Measurements from ENCODE around the gene CDH4. TPM values are rescaled to one million over a fixed set of nuclear protein-coding genes. Genes with fewer than 3 reads are reported as not detected.

CDH4 gene
- total RNA-seq, 6 experiments from 2014 or later: 5.8 to 12.8 (median 10.9) TPM

DNA sequence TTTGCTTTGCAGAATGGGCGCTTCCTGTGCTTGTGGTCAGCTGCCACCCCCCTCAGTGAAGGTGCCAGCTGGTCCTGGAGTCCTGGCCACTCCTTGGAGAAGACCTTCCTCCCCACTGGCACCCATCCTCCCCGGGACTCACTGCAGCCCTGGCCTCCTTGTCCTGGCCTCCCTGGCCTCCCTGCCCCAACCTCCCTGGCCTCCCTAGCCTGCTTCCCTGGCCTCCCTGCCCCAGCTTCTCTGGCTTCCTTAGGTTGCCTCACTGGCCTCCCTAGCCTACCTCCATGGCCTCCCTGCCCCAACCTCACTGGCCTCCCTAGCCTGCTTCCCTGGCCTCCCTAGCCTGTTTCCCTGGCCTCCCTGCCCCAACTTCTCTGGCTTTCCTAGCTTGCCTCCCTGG lies 297.8 kb downstream of the CDH4 start:
- Mint-ChIP-seq H3K27me3 (ENCODE audit: insufficient read depth) (peaks cover 3% of the 10 kb centered on the region), H3K4me1 (ENCODE audit: low read depth) (peaks cover 4% of the 10 kb centered on the region), H3K36me3 (ENCODE audit: low read depth) (no peaks in the 10 kb centered on the region), H3K9me3 (no peaks in the 10 kb centered on the region), H3K4me3 (no peak overlapping the region), H3K27ac (no peak overlapping the region)
- no peak for DNase-seq
- TF ChIP-seq, protein P1, sequence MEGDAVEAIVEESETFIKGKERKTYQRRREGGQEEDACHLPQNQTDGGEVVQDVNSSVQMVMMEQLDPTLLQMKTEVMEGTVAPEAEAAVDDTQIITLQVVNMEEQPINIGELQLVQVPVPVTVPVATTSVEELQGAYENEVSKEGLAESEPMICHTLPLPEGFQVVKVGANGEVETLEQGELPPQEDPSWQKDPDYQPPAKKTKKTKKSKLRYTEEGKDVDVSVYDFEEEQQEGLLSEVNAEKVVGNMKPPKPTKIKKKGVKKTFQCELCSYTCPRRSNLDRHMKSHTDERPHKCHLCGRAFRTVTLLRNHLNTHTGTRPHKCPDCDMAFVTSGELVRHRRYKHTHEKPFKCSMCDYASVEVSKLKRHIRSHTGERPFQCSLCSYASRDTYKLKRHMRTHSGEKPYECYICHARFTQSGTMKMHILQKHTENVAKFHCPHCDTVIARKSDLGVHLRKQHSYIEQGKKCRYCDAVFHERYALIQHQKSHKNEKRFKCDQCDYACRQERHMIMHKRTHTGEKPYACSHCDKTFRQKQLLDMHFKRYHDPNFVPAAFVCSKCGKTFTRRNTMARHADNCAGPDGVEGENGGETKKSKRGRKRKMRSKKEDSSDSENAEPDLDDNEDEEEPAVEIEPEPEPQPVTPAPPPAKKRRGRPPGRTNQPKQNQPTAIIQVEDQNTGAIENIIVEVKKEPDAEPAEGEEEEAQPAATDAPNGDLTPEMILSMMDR (IDR thresholded peaks at IDR 0.05): no peak

DNA sequence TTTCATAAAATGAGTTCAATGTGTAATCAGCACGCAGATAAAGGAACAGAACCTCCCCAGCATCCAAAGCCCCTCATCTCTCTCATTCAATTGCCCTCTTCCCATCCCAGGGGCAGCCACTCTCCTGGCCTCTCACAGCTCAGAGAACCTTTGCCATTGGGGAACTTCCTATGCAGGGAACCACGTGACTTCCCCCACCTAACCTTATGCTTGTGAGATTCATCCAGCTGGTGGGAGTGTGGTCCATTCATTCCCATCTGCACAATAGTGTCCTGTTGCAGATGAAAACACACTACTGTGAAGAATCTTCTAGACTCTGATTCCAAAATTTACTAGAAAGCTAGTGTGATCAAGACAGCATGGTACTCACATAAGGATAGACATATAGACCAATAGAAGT lies 299.3 kb downstream of the CDH4 start:
- H3K4me1 Mint-ChIP-seq (ENCODE audit: low read depth): peaks cover 19% of the 10 kb centered on the region
- TF ChIP-seq, protein P1 (IDR thresholded peaks at IDR 0.05): no peak
- H3K4me3 Mint-ChIP-seq: no peak overlapping the region
- DNase-seq: no peak
- H3K36me3 Mint-ChIP-seq (ENCODE audit: low read depth): no peaks in the 10 kb centered on the region
- no peaks in the 10 kb centered on the region for H3K9me3 Mint-ChIP-seq
- peaks cover 3% of the 10 kb centered on the region for H3K27me3 Mint-ChIP-seq (ENCODE audit: insufficient read depth)
- no peak overlapping the region for H3K27ac Mint-ChIP-seq

DNA sequence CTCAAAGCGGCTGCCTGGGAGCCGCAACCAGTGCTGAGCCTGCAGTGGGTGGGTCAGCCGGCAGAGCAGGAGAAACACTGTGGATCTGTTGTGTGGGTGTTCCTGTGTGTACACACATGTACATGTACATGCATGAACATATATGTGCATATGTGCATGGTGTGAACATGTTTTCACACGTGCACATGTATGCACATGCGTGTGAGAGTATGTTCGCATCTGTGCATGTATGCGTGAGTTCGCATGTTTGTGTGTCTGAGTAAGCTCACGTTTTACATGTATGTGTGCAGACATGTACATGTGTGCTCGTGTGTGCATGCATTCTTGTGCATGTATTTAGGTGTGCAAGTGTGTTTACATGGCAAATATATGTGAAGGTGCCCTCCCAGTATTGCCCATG lies 302.6 kb downstream of the CDH4 start:
- peaks cover 51% of the 10 kb centered on the region for H3K4me1 Mint-ChIP-seq (ENCODE audit: low read depth)
- TF ChIP-seq, protein P1 (IDR thresholded peaks at IDR 0.05): no peak
- H3K27me3 Mint-ChIP-seq (ENCODE audit: insufficient read depth): peaks cover 3% of the 10 kb centered on the region
- H3K27ac Mint-ChIP-seq: no peak overlapping the region
- H3K36me3 Mint-ChIP-seq (ENCODE audit: low read depth): no peaks in the 10 kb centered on the region
- no peaks in the 10 kb centered on the region for H3K9me3 Mint-ChIP-seq
- H3K4me3 Mint-ChIP-seq: no peak overlapping the region
- DNase-seq: no peak

DNA sequence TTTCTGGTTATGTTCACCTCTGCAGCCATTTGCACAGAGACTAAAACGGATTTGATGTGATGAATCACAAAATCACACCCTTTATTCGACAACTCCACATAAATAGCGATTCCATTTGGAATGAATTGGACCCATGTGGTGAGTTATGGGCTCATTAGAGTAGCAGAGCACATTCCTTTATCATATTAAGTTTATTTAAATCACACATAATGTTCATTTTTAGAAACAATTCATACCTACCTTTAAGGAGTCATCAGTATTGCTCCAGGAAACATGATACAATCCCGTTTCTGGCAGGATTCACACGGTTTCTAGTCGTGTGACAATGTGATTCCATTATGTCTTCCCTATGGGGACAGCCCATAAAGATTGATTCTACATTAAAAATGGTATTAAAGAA lies 303.5 kb downstream of the CDH4 start:
- TF ChIP-seq, protein P1 (IDR thresholded peaks at IDR 0.05): no peak
- peak overlapping the region; percentile 95 for H3K27ac Mint-ChIP-seq
- H3K4me1 Mint-ChIP-seq (ENCODE audit: low read depth): peaks cover 61% of the 10 kb centered on the region
- no peak for DNase-seq
- no peaks in the 10 kb centered on the region for H3K36me3 Mint-ChIP-seq (ENCODE audit: low read depth)
- no peaks in the 10 kb centered on the region for H3K9me3 Mint-ChIP-seq
- H3K4me3 Mint-ChIP-seq: peak overlapping the region; percentile 78
- peaks cover 3% of the 10 kb centered on the region for H3K27me3 Mint-ChIP-seq (ENCODE audit: insufficient read depth)

DNA sequence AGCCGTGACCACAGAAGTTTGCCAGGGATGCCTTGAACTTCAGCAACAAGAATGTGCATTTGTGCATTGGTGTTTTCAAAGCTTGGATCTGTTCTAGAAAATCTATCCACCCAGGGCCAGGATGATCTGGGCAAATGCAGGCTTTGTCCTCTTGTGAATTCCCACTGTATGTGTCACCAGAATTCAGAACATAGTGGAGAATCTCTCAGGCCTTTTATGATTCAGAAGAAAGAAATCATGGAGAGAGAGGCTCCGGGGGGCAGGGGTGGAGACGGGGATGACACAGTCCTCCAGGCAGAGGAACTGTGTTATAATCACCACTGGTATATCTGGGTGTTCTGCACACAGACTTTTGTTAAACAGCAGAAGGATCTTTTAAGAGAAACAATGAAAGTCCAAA lies 304.1 kb downstream of the CDH4 start:
- H3K4me3 Mint-ChIP-seq: peak overlapping the region; percentile 78
- TF ChIP-seq, protein P1 (IDR thresholded peaks at IDR 0.05): no peak
- H3K27ac Mint-ChIP-seq: peak overlapping the region; percentile 95
- H3K36me3 Mint-ChIP-seq (ENCODE audit: low read depth): no peaks in the 10 kb centered on the region
- H3K9me3 Mint-ChIP-seq: no peaks in the 10 kb centered on the region
- peaks cover 3% of the 10 kb centered on the region for H3K27me3 Mint-ChIP-seq (ENCODE audit: insufficient read depth)
- peaks cover 63% of the 10 kb centered on the region for H3K4me1 Mint-ChIP-seq (ENCODE audit: low read depth)
- DNase-seq: peak; percentile 95

DNA sequence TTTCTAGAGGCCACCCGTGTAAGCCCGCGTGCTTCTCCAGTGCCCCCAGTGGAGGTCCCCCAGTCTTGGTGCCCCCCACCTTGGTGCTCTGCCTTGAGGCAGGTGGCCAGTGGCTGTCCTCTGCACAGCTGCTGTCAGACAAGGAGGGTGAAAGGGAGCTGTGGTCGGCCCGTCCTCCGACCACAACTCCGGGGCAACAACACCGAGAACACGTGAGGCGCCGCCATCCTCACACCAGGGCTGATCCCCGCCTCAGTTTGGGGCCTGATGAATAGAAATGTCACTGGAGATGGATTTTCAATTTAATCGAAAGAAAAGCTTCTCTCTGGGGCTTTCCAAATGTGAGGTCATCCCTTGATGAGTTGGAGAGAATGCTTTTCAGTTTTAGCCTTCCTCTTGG lies 304.6 kb downstream of the CDH4 start:
- TF ChIP-seq, protein P1 (IDR thresholded peaks at IDR 0.05): no peak; the same call in 1 of the 2 replicates
- Mint-ChIP-seq H3K27ac (peak overlapping the region; percentile 95), H3K27me3 (ENCODE audit: insufficient read depth) (peaks cover 3% of the 10 kb centered on the region), H3K4me3 (peak overlapping the region; percentile 78; the same call in 1 of the 2 replicates), H3K36me3 (ENCODE audit: low read depth) (no peaks in the 10 kb centered on the region), H3K9me3 (no peaks in the 10 kb centered on the region), H3K4me1 (ENCODE audit: low read depth) (peaks cover 63% of the 10 kb centered on the region)
- DNase-seq: no peak
